GM21529 (cell line): ENCODE measurements around the gene SYNE1.
"Not testable (repeated sequence)": the region's sequence is repeated elsewhere in the genome, so short reads cannot be mapped to it uniquely, and the experiment has no call there.

Experiments used
- ATAC-seq: cut with Tn5 transposase; IDR thresholded peaks from one replicate; pipeline ENCODE4 v1.9.1; 2021; ENCODE audit not compliant: unreplicated experiment

The SYNE1 gene

DNA sequence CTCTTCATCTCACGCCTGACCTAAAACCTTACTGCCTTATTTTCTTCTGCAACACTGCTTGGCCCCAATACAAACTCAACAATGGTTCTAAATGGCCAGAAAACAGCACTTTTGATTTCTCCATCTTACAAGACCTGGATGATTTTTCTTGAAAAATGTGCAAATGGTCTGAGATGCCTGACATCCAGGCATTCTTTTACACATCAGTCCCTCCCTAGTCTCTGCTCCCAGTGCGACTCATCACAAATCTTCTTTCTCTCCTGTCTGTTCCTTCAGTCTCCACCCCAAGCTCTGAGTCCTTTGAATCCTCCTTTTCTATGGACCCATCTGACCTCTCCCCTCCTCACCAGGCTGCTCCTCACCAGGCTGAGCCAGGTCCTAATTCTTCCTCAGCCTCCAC is 145.7 kb downstream of the SYNE1 start:
- ATAC-seq, result not testable (repeated sequence)

GRCh38 chr6:152490971-152491378 is 146.2 kb downstream of the SYNE1 start:
- not testable (repeated sequence) for ATAC-seq

GRCh38 chr6:152484806-152485205 is 152.4 kb downstream of the SYNE1 start:
- ATAC-seq, result no peak

GRCh38 chr6:152482289-152482688 is 154.9 kb downstream of the SYNE1 start:
- ATAC-seq, result no peak

- ATAC-seq, result no peak
Measured at GRCh38 chr6:152478377-152479010, 158.7 kb downstream of the SYNE1 start.

DNA sequence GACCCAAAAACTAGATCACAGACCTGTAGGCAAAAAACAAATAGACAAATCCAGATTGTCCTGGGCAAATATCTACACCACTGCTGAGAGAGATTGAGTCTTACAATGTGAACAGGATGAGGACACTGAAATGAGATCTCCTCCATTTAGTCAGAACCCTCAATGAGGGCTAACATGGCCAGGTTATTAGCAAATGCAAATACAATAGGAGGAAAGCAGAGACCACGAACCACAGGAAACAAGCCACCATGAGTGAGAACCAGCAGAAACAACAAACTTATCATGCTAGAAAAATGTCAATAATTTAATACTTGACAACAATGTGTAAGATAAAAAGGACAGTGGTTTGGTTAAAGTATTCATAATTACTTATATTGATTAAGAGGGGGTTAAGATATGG is 162.8 kb downstream of the SYNE1 start:
- ATAC-seq, result no peak

DNA sequence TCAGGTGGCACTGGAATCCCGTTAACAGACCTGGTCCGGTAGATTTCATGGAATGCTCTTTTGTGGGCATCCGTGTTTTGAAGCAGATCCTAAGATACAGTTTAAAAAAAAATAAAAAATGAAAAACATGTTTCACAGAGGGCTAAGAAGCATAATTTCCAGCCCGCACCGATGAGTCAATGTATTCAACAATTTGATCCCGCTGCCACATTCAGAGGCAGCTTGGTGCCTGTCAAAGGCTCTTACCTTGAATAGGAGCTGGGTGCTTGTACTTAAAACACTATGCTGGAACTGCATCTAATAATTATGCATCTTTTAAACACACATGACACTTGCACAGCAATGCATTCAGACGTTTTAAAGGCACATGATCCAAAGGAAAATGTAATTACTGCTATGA is 164.8 kb downstream of the SYNE1 start:
- no peak for ATAC-seq

- no peak for ATAC-seq
Measured at GRCh38 chr6:152471456-152472265, 165.5 kb downstream of the SYNE1 start.

DNA sequence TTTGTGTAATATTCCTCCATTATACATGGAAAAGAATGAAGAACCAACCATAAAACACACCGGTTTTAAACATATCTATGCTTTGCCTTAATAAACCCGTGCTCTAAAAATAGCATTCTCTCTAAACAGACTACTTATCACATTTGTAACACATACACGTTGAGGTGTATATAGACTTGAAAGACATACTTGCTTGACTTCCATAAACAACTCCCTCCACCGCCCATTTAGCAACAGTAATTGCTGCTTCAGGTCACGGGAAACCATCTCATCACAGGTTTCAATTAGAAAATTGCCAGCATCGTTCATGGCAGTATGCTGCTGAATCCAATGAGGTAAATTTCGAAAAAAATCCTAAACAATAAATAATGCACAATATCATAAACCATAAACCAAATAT is 174.0 kb downstream of the SYNE1 start:
- no peak for ATAC-seq

GRCh38 chr6:152462716-152463115 is 174.4 kb downstream of the SYNE1 start:
- ATAC-seq, result no peak

DNA sequence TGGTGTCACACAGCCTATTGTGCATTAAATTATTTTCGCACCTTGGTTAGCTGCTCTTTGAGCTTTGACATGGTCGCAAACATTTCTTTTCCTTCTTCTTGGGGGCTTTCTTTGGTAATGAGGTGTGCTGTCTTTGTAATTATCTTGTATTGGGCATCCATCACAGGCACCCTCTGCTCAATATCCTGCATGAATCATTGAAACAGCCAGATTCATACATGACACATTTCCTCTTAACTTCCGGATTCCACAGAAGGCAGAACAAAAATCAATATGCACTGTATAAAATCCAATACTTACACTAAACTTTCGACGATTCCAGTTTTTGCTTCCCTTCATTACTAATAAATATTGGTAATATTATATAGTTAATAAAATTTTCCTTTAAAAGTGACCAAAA is 175.6 kb downstream of the SYNE1 start:
- ATAC-seq, result no peak

DNA sequence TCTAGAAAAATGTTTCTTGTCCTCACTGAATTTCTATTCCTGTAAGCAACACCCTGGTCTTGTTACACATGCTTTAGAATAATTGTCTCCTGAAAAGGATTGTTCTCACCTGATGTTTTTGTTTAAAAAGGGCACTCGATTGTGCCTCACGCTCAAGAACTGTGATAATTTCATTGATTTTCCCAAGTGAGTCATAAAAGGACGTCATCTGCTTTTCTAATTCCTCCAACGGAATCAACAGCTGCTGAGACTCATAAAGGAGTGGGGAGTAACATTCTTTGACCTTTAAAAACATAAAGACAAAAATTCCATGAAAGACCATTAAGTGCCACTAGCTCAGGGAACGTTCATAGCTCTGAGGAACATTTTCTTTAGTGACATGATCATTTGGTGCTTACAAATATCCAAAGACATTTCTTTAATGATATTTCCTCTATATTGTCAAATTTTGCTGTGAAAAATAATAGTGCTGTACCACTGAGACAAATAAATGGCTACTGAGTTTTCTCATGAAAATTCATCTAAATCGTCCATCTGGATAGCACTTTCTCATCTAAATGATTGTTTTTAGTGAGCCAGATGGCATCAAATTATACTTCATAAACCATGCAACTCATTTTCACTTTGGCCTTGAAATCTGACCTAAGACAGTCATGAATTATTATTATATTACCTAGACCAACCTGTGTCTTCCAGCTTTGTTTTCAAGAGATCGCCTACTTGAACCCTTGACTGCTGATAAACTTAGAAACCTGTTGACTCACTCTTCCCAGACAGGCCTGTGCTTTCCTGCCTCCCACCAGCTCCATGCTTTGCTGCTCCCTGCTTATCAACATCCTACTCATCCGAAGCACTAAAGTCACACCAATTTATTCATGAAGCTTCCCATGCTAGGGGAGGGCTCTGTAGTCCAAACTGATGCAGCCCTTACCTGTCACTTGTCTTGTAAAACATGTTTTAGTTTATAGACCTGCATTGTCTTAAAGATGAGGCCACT is 178.2 kb downstream of the SYNE1 start:
- ATAC-seq, result no peak

DNA sequence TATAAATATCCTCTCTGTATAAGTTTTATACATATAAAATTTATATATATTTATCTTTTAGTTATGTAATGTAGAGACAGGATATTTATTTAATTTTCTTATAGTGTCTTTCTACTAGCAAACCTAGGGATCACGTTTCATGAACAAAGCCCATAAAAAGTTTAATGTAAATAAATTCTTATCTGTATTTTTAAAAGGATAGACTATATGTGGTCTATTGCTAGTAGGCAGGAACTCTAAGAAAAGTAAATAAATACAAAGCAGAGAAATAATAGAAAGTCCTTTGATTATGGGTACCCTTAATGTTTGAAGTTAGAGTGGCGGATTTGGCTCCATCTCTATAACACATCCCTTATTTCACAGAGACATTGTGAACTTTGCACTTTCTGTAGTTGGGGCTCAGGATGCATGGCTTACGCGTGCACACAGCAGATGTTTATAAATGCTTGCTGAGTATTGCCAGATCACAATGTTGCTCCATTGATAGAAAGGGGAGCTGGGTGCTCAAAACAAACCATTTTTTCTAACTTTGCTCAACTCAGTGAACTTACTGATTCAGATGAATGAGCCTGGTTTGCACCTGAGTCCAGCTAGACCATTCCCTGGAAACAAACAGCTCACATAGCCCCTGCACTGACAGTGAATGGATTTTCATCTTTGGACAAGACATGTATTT is 179.1 kb downstream of the SYNE1 start:
- no peak for ATAC-seq

- ATAC-seq, result no peak
Measured at GRCh38 chr6:152454003-152454402, 183.2 kb downstream of the SYNE1 start.

DNA sequence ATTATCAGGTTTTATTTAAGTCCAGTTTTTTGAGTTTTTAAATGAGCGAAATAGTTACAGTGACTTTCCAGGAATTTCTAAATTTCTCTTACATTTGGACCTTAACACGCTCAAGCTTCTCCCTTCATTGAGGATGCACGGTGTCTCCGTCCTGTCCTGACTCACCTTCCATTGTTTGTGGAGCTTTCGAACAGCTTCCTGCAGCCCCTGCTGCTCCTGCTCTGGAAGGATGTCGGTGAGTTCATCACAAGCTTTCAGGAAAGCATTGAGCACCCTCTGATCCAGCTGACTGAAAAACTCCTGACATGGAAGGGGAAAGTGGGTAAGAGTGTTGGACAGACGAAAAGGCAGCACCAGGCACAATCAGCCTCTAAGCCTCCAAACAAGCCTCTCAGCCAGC is 183.7 kb downstream of the SYNE1 start:
- no peak for ATAC-seq

DNA sequence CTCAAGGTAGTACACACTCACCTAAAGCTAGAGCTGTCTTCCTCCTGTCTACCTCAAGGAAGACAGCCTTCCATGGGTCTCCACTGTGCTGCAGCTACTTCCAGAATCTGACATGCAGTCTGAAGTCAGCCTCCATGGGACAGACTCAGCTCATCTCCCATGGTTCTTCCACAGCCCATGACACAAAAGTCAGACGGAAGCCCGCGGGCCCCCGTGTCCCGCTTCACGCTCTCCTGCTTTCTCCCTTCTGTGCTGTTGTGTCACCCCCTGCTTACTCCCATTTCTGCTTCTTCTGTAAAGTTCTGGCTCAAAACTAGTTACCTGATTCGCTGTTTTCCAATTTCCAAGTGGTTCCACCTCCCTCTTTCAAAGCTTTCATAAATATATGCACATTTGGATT is 184.5 kb downstream of the SYNE1 start:
- no peak for ATAC-seq

DNA sequence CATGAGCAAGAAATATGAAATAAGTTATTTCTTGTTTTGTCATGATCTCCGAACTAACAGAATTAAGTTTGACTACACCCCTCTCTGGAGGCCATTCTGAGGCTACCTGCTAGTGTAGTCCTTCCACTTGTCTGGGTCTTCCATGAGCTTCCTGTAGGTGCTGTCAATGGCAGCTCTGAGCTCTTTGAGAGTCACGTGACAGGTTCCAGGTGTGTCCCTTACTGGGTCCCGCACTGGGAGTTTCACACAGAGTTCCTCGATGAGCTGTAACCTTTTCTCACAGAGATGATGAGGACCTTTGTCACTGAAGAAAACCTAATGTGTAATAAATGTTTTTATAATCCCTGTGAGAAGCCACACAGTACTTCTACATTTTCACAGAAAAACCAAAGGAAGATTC is 186.6 kb downstream of the SYNE1 start:
- no peak for ATAC-seq

GRCh38 chr6:152441902-152442301 is 195.3 kb downstream of the SYNE1 start:
- ATAC-seq, result no peak

- no peak for ATAC-seq
Measured at GRCh38 chr6:152435816-152436215, 201.3 kb downstream of the SYNE1 start.

DNA sequence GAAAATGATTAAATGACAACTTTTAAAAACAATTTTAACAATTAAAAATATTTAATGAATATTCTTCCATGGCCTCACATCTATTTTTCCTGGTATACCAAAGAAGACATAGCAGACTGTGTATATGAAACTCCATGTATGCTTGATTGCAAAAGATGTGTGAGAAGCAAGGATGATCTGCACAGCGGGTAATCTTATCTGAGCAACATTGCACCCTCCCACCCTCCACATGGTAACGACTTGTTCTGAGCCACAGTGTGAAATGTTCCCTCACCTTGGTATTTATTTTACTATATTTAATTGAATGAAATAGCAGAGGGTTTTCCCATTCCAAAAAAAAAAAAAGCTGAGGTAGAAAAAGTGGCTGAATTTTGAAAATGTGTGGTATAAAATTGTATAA is 204.4 kb downstream of the SYNE1 start:
- no peak for ATAC-seq

GRCh38 chr6:152428126-152428525 is 209.0 kb downstream of the SYNE1 start:
- ATAC-seq, result no peak
